GM12873 (cell line): Measurements from ENCODE around the gene HS3ST5.

ENCODE experiments used
- TF ChIP-seq, protein P1 (sequence below): IDR thresholded peaks from 2 replicates; pipeline ENCODE4 v1.5.1; 2012; ENCODE audit warnings: low read depth, mild to moderate bottlenecking, moderate library complexity, low read length, control low read depth; ENCODE audit not compliant: insufficient read depth; ENCODE audit errors: missing control alignments

Gene HS3ST5

DNA sequence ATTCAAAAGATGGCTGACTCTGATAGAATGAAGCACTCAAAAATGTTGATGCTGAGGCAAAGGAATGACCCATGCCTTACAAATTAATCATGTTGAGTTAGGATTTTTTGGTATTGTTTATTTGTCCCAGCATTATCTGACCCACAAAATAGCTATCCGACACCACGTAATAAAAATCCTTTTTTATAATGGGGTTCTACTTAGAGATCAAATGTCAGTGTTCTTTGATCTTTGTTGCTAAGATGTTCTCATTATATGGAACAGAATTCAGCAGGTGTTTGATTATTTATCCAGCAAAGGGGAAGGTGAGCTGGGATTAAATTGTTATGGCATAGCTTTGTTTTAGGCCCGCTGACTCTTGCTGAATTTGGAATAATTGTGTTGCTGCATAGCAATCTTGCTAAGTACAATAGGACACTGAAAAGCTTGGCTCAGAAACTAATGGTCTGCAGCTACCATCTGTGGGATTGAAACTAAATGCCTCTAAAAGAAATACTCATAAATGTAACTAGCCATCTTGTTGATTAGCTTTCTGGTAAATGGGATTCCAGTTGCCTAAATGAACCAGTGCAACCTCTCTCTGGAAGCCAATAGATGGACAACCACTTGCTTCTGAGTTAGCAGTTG lies 191.6 kb downstream of the HS3ST5 start:
- TF ChIP-seq, protein P1, sequence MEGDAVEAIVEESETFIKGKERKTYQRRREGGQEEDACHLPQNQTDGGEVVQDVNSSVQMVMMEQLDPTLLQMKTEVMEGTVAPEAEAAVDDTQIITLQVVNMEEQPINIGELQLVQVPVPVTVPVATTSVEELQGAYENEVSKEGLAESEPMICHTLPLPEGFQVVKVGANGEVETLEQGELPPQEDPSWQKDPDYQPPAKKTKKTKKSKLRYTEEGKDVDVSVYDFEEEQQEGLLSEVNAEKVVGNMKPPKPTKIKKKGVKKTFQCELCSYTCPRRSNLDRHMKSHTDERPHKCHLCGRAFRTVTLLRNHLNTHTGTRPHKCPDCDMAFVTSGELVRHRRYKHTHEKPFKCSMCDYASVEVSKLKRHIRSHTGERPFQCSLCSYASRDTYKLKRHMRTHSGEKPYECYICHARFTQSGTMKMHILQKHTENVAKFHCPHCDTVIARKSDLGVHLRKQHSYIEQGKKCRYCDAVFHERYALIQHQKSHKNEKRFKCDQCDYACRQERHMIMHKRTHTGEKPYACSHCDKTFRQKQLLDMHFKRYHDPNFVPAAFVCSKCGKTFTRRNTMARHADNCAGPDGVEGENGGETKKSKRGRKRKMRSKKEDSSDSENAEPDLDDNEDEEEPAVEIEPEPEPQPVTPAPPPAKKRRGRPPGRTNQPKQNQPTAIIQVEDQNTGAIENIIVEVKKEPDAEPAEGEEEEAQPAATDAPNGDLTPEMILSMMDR, result no peak

DNA sequence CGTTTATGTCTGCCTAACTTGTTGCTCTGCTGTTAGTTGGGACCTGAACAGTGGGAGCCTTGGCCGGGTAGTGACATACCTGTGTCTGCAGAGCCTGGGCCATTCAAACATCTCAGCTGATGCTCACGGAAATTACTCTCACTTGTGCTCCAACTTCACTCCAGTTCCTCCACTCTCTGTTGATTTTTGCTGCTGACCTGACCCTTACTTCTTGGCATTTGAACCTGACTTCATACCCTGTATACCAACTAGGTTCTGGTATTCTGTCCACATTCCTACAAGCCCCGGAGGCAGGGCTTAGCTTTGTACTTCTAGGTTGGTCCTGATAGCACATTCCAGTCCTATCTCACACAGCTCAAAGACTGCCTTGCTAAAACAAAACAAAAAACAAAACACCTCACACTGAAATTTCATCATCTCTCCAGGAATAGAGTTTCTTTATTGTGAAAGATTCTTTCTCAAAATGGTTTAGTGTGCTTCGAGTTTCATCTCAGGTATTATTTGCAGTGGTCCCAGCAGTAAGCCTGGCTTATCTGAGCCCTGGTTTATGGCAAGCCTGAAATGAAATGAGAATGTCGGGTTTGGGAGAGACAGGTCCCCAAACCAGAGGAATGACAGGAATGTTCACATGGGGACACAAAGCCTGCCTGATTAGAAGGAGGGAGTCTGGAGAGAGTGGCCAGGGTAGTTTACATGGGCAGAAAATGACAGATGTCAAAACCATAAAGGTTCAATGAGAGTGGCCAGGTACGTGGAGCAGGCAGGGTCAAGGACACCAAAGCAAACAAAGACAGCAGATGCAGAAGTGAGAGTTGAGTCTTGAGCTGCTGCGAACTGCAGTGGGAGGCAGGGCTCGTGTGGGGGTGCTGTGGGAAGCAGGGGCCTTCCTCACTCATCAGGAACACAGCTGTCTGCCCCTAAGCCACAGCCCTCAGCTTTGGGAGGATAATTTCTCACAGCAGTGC lies 197.7 kb downstream of the HS3ST5 start:
- TF ChIP-seq, protein P1, result no peak

DNA sequence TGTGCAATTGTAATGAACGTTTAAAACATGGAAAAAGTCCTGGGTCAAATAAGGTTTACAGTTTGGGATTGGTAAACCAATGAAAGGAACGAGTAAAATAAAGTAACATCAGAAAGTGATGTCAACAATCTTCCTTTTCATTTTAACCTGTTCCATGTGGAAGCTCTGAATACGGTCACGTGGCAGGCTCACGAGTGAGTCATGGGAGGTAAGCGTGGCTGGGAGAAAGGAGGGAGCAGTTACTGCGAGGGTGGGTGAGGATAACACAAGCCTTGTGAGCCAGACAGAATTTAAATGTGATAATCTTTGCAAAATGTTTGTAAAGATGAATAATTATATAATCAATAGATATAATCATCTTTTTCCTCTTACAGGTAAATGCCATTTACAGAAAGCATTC lies 200.6 kb downstream of the HS3ST5 start:
- TF ChIP-seq, protein P1, result no peak

DNA sequence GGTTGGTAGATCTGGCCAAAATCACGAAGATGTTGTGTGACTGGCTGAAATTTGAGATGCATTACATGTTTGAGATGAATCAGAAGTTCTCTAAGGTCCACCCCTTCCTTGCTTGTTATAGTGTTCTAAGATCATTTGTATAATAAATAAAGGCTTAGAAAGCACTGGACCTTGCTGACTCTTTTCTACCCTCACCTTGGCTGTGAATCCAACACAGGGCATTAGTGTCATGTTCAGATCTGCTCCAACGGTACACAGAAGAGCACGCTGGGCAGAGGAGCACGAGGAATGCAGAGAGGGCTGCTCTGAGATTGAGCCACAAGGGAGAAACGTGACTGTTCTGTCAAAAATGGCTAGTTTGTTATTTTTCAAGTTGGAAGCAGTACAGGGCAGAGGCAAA lies 202.4 kb downstream of the HS3ST5 start:
- TF ChIP-seq, protein P1, result no peak

DNA sequence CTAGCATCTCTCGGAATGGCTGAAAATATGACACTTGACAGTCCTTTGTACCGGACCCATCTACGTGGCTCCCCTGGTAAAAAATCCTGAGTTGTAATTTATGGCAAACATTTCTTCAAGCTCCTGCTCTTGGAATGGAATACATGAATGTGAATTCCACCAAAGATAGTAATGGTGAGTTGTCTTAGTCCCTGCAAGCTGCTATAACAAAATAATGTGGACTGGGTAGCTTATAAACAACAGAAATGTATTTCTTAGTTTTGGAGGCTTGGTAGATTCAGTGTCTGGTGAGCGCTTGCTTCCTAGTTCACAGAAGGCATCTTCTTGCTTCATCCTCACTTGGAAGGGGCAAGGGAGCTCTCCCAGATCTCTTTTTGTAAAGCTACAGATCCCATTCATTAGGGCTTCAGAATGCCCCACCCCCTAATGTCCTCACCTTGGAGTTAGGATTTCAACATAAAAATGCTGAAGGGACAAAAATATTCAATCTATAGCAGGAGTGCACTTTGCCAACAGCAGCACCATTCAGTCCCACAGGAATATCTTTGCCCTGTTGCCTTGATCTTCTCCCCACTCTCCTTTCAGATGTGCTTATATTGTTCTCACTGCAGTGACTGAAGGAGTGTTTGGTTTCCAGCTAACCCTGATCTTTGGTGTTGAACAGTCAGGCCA lies 204.1 kb downstream of the HS3ST5 start:
- TF ChIP-seq, protein P1, result no peak

DNA sequence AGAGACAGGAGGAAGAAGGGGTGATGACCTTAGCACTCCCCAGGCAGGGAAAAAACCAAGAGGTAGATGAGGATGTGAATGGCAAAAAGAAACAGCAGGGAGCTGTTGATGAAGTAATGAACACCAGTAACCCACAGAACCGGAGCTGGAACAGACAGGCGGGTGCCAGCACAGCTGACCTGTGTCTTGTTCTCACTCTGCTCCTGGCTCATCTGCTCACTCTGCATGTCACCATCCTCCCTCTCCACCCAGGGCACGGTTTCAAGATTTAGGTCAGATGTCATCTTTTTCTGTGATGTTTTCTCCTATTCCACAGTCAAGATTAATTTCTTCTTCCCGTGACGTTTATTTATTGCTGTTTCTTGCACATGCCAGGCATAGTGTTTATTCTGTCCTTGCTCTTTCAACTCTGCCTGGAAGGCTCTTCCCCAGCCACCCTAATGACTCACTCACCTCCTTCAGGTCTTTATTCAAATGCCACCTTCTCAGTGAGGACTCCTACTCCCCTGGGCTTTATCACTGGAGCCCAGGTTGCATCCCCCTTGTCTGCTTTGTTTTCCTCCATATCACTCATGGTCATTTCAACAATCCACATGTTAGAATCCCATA lies 207.4 kb downstream of the HS3ST5 start:
- TF ChIP-seq, protein P1, result no peak
